ENCODE measurements around the gene PPP1R12B. TPM values are rescaled to one million over a fixed set of nuclear protein-coding genes. Genes with fewer than 3 reads are reported as not detected.

The PPP1R12B gene
- total RNA-seq, 4 donors from 2014 or later = 747 to 1,375 (median 979) TPM

DNA sequence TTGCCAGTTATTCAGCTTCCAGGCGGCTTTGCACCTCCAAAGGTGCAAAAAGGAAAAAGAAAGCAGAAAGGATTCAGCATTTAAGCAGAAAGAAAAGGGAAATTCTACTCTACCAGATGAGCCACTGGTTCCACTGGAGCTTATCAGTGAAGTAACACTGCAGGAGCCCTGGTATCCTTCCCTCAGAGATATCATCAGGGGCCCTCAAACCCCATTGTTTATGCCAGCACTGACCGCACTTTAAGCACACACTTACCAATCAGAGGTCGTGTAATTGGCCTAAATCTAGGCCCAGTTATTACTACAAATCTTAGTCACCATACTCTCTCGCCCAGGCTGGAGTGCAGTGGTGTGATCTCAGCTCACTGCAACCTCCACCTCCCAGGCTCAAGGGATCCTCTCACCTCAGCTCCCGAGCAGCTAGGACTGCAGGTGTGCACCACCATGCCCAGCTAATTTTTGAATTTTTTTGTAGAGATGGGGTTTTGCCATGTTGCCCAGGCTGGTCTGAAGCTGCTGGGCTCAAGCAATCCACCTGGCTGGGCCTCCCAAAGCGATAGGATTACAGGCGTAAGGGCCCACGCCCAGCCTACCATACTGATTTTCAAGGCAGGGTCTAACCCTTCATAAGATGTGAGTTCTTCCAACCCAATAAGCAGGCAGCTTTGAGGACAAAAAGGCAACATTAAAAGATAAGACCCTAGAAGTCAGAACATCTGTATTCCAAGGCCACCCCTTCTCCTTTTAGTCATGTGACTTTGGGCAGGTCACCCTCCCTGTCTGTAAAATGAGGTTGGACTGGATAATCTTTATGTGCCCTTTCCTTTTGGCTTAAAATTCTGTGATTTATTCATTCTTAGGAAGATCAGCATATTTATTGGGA lies 236.4 kb downstream of the PPP1R12B start:
- H3K27ac ChIP-seq = peak overlapping the region in 3 of 4 donors; percentile 54 to 86 (median 83)
- peaks cover 5 to 51% of the 10 kb centered on the region in 2 donors for H3K36me3 ChIP-seq
- no peak overlapping the region for H3K4me3 ChIP-seq
- peaks cover 21 to 79% (median 43%) of the 10 kb centered on the region in 3 donors for H3K4me1 ChIP-seq
- TF ChIP-seq EP300 (IDR thresholded peaks at IDR 0.05) (no peak), POLR2A (IDR thresholded peaks at IDR 0.05) (no peak), POLR2AphosphoS5 (IDR thresholded peaks at IDR 0.05) (no peak)
- TF ChIP-seq, protein P1, sequence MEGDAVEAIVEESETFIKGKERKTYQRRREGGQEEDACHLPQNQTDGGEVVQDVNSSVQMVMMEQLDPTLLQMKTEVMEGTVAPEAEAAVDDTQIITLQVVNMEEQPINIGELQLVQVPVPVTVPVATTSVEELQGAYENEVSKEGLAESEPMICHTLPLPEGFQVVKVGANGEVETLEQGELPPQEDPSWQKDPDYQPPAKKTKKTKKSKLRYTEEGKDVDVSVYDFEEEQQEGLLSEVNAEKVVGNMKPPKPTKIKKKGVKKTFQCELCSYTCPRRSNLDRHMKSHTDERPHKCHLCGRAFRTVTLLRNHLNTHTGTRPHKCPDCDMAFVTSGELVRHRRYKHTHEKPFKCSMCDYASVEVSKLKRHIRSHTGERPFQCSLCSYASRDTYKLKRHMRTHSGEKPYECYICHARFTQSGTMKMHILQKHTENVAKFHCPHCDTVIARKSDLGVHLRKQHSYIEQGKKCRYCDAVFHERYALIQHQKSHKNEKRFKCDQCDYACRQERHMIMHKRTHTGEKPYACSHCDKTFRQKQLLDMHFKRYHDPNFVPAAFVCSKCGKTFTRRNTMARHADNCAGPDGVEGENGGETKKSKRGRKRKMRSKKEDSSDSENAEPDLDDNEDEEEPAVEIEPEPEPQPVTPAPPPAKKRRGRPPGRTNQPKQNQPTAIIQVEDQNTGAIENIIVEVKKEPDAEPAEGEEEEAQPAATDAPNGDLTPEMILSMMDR (IDR thresholded peaks at IDR 0.05) = no peak
- H3K27me3 ChIP-seq = no peaks in the 10 kb centered on the region
- no peaks in the 10 kb centered on the region for H3K9me3 ChIP-seq
- ATAC-seq = no peak
- WGBS, 2 donors (ENCODE audit: low coverage in 1 of 2) = 74 to 100% methylated on average over 2 to 4 of the region's 8 CpGs

DNA sequence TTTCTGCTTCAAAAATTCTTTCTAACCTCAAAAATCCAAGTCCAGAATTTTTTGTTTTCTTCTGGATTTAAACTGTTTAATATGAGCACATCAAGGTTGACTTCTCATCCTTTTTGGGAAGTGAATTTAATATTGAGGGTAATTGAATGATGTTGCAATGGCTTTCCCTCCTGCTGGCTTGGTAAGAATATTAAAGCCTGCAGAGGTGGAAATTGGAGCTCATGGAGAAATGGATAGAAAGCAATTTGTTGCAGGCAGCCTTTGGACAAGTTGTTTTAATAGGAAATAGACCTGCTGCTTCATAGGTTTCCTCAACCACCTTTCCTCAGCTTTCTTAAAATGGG lies 237.1 kb downstream of the PPP1R12B start:
- Histone ChIP-seq H3K9me3 (no peaks in the 10 kb centered on the region), H3K4me3 (no peak overlapping the region), H3K27ac (peak overlapping the region; percentile 43 to 90 (median 84)), H3K4me1 (peaks cover 16 to 79% (median 41%) of the 10 kb centered on the region in 3 donors), H3K27me3 (no peaks in the 10 kb centered on the region), H3K36me3 (peaks cover 5 to 46% of the 10 kb centered on the region in 2 donors)
- TF ChIP-seq EP300 (IDR thresholded peaks at IDR 0.05) (no peak), POLR2A (IDR thresholded peaks at IDR 0.05) (no peak), POLR2AphosphoS5 (IDR thresholded peaks at IDR 0.05) (no peak)
- ATAC-seq = no peak

DNA sequence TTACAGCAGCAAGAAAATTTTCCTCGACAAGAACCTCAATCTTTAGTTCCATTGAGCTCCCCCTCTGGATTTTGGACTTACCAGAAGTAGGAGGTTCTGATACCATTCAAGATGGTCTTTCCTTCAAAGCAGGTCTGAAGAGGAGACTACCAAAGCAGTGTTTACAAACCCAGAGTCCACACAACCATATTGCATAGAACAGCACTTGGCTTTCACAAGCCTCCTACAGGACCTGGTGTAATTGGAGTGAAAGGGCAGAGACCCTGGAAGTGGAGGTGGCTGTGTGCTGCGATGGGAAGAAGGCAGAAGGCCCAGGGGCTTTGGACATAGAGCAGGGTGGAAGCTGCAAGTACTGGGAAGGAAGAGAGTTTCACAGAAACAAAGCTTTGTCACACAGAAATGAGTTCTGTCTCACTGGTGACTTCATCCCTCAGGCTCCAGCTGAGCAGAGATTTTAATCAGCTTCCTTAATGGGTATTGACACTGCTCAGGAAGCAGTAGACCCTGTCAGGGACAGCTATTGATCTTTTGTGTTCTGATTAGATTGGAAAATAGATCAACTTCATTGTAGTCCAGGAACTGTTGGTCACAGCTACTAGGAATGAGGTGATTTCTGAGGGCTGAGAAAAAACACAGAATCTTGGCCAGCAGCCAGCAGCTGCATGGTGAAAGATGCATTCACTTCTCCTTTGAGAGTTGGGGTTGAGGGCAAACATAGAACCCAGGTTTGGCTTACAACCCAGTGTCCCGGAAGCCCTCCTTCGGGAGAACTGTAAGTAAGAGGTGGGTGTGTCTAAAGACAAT lies 237.7 kb downstream of the PPP1R12B start:
- H3K4me1 ChIP-seq = peaks cover 16 to 79% (median 45%) of the 10 kb centered on the region in 3 donors
- ATAC-seq = no peak

DNA sequence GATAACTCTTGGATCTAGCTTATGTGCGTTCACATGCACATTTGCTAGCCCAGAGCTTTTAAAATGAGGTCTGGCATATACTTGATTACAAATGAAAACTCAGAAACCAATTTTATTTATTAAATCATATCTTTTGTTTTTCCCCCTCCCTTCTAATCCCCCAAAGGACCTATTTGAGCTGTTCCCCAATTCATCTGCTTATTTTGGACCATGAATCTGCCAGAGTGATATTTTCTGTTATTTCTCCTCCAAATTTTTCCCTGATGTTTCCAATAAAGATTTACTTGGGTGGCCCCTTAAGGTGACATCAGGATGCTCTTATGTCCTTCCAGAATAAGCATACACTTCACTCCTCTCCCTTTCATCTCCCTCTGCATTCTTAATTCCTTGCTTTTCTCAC lies 238.4 kb downstream of the PPP1R12B start:
- 67% methylated on average over 1 of the region's 1 CpG for WGBS, 2 donors (ENCODE audit: low coverage in 1 of 2)
- Histone ChIP-seq H3K9me3 (no peaks in the 10 kb centered on the region), H3K4me1 (peaks cover 16 to 84% (median 45%) of the 10 kb centered on the region in 3 donors), H3K27ac (peak overlapping the region; percentile 43 to 90 (median 84)), H3K36me3 (peaks cover 0 to 41% of the 10 kb centered on the region in 2 donors), H3K4me3 (no peak overlapping the region), H3K27me3 (no peaks in the 10 kb centered on the region)
- TF ChIP-seq EP300 (IDR thresholded peaks at IDR 0.05) = no peak
- TF ChIP-seq POLR2AphosphoS5 (IDR thresholded peaks at IDR 0.05) = no peak
- no peak for TF ChIP-seq POLR2A (IDR thresholded peaks at IDR 0.05)
- TF ChIP-seq, protein P1 (IDR thresholded peaks at IDR 0.05) = no peak
- ATAC-seq = no peak

More for the DNA sequence above, 237.7 kb downstream of the PPP1R12B start:
- Histone ChIP-seq H3K27ac (peak overlapping the region; percentile 43 to 90 (median 84)), H3K9me3 (no peaks in the 10 kb centered on the region), H3K27me3 (no peaks in the 10 kb centered on the region), H3K4me3 (no peak overlapping the region), H3K36me3 (peaks cover 0 to 43% of the 10 kb centered on the region in 2 donors)
- TF ChIP-seq, protein P1 (IDR thresholded peaks at IDR 0.05) = no peak
- no peak for TF ChIP-seq POLR2A (IDR thresholded peaks at IDR 0.05)
- TF ChIP-seq POLR2AphosphoS5 (IDR thresholded peaks at IDR 0.05) = peak; percentile 45
- no peak for TF ChIP-seq EP300 (IDR thresholded peaks at IDR 0.05)
- 34 to 38% methylated on average over 4 of the region's 4 CpGs for WGBS, 2 donors (ENCODE audit: low coverage in 1 of 2)

DNA sequence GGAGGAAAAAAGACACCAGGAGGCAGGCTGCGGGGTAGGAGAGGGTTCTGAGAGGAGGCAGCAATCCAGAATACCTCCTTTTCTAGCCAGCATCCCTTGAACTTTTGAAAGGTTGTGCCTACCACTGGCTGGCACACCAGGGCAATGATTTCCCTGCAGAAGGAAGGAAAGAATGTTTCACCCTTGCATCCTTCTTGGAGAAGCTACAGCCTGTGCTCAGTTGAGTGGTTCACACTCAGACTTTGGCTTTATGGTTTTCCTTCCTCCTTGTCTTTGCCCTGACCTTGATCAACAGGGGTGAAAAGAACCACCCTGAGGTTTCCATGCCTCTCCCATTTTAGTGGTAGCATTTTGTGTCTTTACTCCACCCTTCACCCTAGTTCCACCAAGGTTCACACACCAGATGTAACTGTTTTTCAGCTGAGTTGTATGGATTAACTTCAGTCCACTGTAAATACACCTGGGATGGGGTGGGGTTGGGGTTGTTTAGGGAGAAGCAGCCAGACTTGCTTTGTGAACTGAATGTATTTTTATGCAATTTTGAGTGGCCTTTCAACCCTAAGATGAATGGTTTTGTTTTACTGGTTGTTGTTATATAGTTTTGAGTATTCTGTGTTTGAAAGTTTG lies 239.5 kb downstream of the PPP1R12B start:
- no peak overlapping the region for H3K4me3 ChIP-seq
- H3K27ac ChIP-seq = peak overlapping the region; percentile 83 to 90 (median 85)
- peaks cover 0 to 38% of the 10 kb centered on the region in 2 donors for H3K36me3 ChIP-seq
- TF ChIP-seq, protein P1 (IDR thresholded peaks at IDR 0.05) = no peak
- TF ChIP-seq POLR2A (IDR thresholded peaks at IDR 0.05) (no peak), EP300 (IDR thresholded peaks at IDR 0.05) (no peak), POLR2AphosphoS5 (IDR thresholded peaks at IDR 0.05) (peak; percentile 17)
- peaks cover 16 to 88% (median 45%) of the 10 kb centered on the region in 3 donors for H3K4me1 ChIP-seq
- no peaks in the 10 kb centered on the region for H3K27me3 ChIP-seq
- 57% methylated on average over 1 of the region's 1 CpG; no CpG with 5 or more reads in 1 of the 2 donors for WGBS, 2 donors (ENCODE audit: low coverage in 1 of 2)
- H3K9me3 ChIP-seq = no peaks in the 10 kb centered on the region
- ATAC-seq = no peak

All from gastroesophageal sphincter (tissue), 4 donors.